PC-3 (cell line): ENCODE measurements around the gene TMEM97. TPM values are rescaled to one million over a fixed set of nuclear protein-coding genes. Genes with fewer than 3 reads are reported as not detected.

Experiments
- ATAC-seq: fragments of 200-7000 bp; cut with Tn5 transposase; 2 replicates; pipeline ENCODE4 v1.9.1; 2020; ENCODE audit warnings: mild to moderate bottlenecking, moderate library complexity
- BruUV-seq: library from RNA; stranded (reverse); fragments of 400-500 nt; replicated peaks from 2 replicates; lab custom pipeline; 2021; lab: Mats Ljungman, UMichigan
- CTCF ChIA-PET: fragments of 300-600 bp; sonication (Branson Sonifier 250); formaldehyde crosslinking; loops from one replicate; lab custom pipeline; 2022; ENCODE audit warnings: antibody characterized with exemption; lab: Charles Lee
- POLR2A ChIA-PET: fragments of 300-600 bp; sonication (Branson Sonifier 250); formaldehyde crosslinking; loops from one replicate; lab custom pipeline; 2022; ENCODE audit warnings: antibody characterized with exemption; ENCODE audit not compliant: unreplicated experiment; lab: Charles Lee
- DNase-seq: peaks from one replicate; pipeline ENCODE4 v3.0.0-alpha.2; 2015
- H2AFZ ChIP-seq: fragments of 300-600 bp; sonication (generic); 2 replicates; pipeline ENCODE4 v1.6.0; 2016; ENCODE audit warnings: antibody characterized with exemption, low read length
- H3F3A ChIP-seq: fragments of 300-600 bp; sonication (generic); one replicate; pipeline ENCODE4 v1.6.0; 2017; ENCODE audit warnings: antibody characterized with exemption, low read length, control low read depth, mild to moderate bottlenecking; ENCODE audit not compliant: unreplicated experiment
- H3K27ac ChIP-seq: fragments of 300-600 bp; sonication (generic); 2 replicates; pipeline ENCODE4 v1.5.1; 2016; ENCODE audit warnings: mild to moderate bottlenecking, low read length
- H3K27me3 ChIP-seq: fragments of 300-600 bp; sonication (generic); 2 replicates; pipeline ENCODE4 v1.6.1; 2016; ENCODE audit warnings: low read length, mixed read lengths
- H3K36me3 ChIP-seq: fragments of 300-600 bp; sonication (generic); 2 replicates; pipeline ENCODE4 v1.6.1; 2016; ENCODE audit warnings: low read depth, mixed run types, low read length, mixed read lengths
- H3K4me1 ChIP-seq: fragments of 300-600 bp; sonication (generic); 2 replicates; pipeline ENCODE4 v1.5.1; 2016; ENCODE audit warnings: low read length; ENCODE audit not compliant: insufficient read depth
- H3K4me2 ChIP-seq: fragments of 300-600 bp; sonication (generic); 2 replicates; pipeline ENCODE4 v1.6.0; 2016; ENCODE audit warnings: low read length
- H3K4me3 ChIP-seq: fragments of 300-600 bp; sonication (generic); 2 replicates; pipeline ENCODE4 v1.5.1; 2016; ENCODE audit warnings: mild to moderate bottlenecking, low read length, mixed read lengths
- H3K79me2 ChIP-seq: fragments of 300-600 bp; sonication (generic); 2 replicates; pipeline ENCODE4 v1.6.1; 2017; ENCODE audit warnings: low read length, mixed read lengths
- H3K9ac ChIP-seq: fragments of 300-600 bp; sonication (generic); 2 replicates; pipeline ENCODE4 v1.6.0; 2016; ENCODE audit warnings: mild to moderate bottlenecking, low read length
- H3K9me2 ChIP-seq: fragments of 300-600 bp; sonication (generic); replicated peaks from 2 replicates; pipeline ENCODE4 v1.6.1; 2016; ENCODE audit warnings: mixed run types, low read length, mixed read lengths
- H3K9me3 ChIP-seq: fragments of 300-600 bp; sonication (generic); 2 replicates; pipeline ENCODE4 v1.6.1; 2016; ENCODE audit warnings: low read length, mixed read lengths
- H4K20me1 ChIP-seq: fragments of 300-600 bp; sonication (generic); 2 replicates; pipeline ENCODE4 v1.6.1; 2016; ENCODE audit warnings: low read length, mixed read lengths
- EZH2 ChIP-seq: fragments of 300-600 bp; sonication (generic); IDR thresholded peaks from one replicate; pipeline ENCODE4 v1.6.1; 2017; ENCODE audit warnings: antibody characterized with exemption, mild to moderate bottlenecking, low read length; ENCODE audit not compliant: unreplicated experiment
- EZH2phosphoT487 ChIP-seq: fragments of 300-600 bp; sonication (generic); IDR thresholded peaks from 2 replicates; pipeline ENCODE4 v1.6.1; 2018; ENCODE audit warnings: mild to moderate bottlenecking, antibody characterized with exemption, low read length, borderline replicate concordance
- intact Hi-C: fragments of 100-400 bp; cut with micrococcal nuclease; formaldehyde crosslinking; loops from 2 replicates; pipeline ENCODE4 v1.9.0; 2023
- total RNA-seq: library from RNA; depleted of rRNA; stranded (reverse); fragments of >200 nt; gene quantifications from 2 replicates; pipeline ENCODE4 v1.2.3, GENCODE V29; 2014
- TF ChIP-seq, protein P1 (sequence below): fragments of 300-600 bp; sonication (generic); conservative IDR thresholded peaks from 2 replicates; pipeline ENCODE4 v1.5.1; 2017; ENCODE audit warnings: antibody characterized with exemption, low read depth, mild to moderate bottlenecking, low read length

TMEM97 gene
- total RNA-seq, 1 experiment from 2014 or later: 40.5 TPM

DNA sequence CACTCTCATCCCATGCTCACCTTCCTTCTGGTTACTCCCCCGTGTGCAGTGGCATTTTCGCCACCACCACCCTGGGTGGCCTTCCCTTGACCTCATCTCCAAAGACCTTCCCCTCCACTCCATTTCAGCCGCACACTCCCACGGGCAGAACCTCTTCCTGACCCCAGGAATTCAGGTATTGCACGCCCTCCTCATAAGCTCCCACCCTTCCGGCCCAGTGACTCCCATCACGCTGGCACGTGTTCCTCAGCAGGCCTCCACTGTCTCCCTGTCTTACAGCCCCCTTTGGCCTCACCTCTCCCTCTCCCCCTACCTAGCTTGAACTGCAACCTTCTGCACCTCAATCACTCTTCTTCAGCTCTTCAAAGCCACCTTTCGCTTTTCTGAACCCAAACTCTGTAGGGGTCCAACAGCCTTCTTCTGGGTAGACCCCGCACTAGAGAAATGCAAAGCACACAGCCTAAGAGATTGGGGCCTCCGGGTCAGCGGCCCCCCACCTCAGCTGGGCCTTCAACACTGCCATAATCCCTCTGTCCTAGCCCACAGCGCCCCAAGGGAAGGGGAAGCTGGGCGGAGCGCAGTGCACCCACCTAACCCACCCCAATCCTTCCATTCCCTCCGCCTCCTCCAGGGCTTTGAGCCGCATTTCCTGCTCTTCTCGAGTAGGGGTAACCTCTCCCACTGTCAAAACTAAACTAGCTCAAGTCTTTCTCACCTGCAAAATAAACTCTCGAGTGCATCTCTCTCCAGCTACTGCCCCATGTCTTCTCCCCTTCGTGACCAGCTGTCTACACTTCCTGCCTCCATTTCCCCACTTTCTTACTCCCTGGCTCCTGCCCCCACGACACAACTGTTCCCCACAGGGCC, 1.7 kb upstream of the TMEM97 start:
- Histone ChIP-seq H3K4me1 (peaks cover 33% of the 10 kb centered on the region), H3K9ac (no peak overlapping the region), H3K79me2 (peaks cover 34% of the 10 kb centered on the region), H3F3A (no peaks in the 10 kb centered on the region), H3K4me2 (peak overlapping the region; percentile 86; the same call in 1 of the 2 replicates), H3K9me2 (no peaks in the 10 kb centered on the region), H4K20me1 (no peaks in the 10 kb centered on the region), H3K9me3 (no peaks in the 10 kb centered on the region), H3K27me3 (no peaks in the 10 kb centered on the region), H2AFZ (no peak overlapping the region), H3K27ac (no peak overlapping the region), H3K4me3 (no peak overlapping the region), H3K36me3 (no peaks in the 10 kb centered on the region)
- DNase-seq (no peak), ATAC-seq (no peak)
- intact Hi-C loops: loop anchor here (10.0 kb wide), 1 partner anchor 63 kb away; no protein-coding TSS in a partner anchor
- TF ChIP-seq EZH2: no peak
- TF ChIP-seq, protein P1, sequence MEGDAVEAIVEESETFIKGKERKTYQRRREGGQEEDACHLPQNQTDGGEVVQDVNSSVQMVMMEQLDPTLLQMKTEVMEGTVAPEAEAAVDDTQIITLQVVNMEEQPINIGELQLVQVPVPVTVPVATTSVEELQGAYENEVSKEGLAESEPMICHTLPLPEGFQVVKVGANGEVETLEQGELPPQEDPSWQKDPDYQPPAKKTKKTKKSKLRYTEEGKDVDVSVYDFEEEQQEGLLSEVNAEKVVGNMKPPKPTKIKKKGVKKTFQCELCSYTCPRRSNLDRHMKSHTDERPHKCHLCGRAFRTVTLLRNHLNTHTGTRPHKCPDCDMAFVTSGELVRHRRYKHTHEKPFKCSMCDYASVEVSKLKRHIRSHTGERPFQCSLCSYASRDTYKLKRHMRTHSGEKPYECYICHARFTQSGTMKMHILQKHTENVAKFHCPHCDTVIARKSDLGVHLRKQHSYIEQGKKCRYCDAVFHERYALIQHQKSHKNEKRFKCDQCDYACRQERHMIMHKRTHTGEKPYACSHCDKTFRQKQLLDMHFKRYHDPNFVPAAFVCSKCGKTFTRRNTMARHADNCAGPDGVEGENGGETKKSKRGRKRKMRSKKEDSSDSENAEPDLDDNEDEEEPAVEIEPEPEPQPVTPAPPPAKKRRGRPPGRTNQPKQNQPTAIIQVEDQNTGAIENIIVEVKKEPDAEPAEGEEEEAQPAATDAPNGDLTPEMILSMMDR: no peak
- TF ChIP-seq EZH2phosphoT487: no peak
- BruUV-seq: no TSS peak
- CTCF ChIA-PET: no interaction called here
- POLR2A ChIA-PET: no interaction called here

DNA sequence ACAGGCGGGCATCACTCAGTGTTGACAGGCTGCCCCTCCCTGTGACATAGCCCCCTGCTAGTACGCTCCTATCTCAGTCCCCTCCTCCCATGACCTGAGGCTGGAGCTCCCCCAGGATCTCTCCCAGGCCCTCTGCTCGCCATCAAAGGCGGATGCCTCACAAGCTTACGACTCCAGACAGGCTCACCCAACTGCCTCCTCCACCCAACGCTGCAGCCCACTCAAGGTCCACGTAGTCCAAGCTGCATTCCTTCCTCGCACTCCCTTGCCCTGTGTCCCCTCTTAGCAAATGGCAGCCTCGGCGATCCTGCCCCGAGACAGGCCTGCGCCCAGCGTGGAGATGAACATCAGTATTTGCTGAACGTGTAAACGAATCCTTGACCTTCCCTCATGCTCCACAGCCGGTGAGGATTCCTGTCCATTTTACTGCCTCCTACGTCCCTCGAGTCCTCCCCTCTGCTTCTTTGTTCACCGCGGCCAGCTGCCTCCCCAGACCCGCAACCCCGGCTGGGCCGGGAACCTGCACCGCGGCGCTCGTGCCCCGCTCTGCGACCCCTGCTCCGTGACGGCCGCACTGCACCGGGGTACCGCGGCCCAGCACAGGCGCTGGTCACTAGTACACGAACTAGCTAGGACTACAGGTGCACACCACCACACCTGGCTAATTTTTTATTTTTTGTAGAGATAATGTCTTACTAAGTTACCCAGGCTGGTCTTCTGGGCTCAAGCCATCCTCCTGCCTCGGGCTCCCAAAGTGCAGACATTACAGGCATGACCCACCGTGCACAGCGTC, 838 bp upstream of the TMEM97 start:
- BruUV-seq: no TSS peak
- ATAC-seq: peak; percentile 2

More for the DNA sequence above, 838 bp upstream of the TMEM97 start:
- H3K9me2 ChIP-seq: no peaks in the 10 kb centered on the region
- H3K27me3 ChIP-seq: no peaks in the 10 kb centered on the region
- H2AFZ ChIP-seq: peak overlapping the region; percentile 68
- H3K36me3 ChIP-seq: no peaks in the 10 kb centered on the region
- H4K20me1 ChIP-seq: no peaks in the 10 kb centered on the region
- TF ChIP-seq, protein P1: no peak
- no peak for TF ChIP-seq EZH2phosphoT487
- H3K4me1 ChIP-seq: peaks cover 42% of the 10 kb centered on the region
- no peak for DNase-seq
- H3F3A ChIP-seq: no peaks in the 10 kb centered on the region
- ChIA-PET POLR2A (no interaction called here), CTCF (no interaction called here)
- no peak overlapping the region for H3K27ac ChIP-seq
- no peaks in the 10 kb centered on the region for H3K9me3 ChIP-seq
- H3K79me2 ChIP-seq: peaks cover 42% of the 10 kb centered on the region
- peak overlapping the region; percentile 86 for H3K4me2 ChIP-seq
- intact Hi-C loops: loop anchor here (10.0 kb wide), 1 partner anchor 63 kb away; no protein-coding TSS in a partner anchor
- peak overlapping the region; percentile 73 for H3K4me3 ChIP-seq
- peak overlapping the region; percentile 56 for H3K9ac ChIP-seq
